Measurements from ENCODE around the gene RPL27A.

Gene RPL27A

GRCh38 chr11:8723711-8724110, 41.1 kb downstream of the RPL27A start:
- DNase-seq, result no peak

- DNase-seq, result no peak
Measured at GRCh38 chr11:8724682-8725081, 42.1 kb downstream of the RPL27A start.

- DNase-seq, result no peak
Measured at GRCh38 chr11:8726395-8726794, 43.8 kb downstream of the RPL27A start.

GRCh38 chr11:8728563-8728962, 46.0 kb downstream of the RPL27A start:
- DNase-seq, result no peak

- DNase-seq, result no peak
Measured at GRCh38 chr11:8729067-8729466, 46.5 kb downstream of the RPL27A start.

- no peak for DNase-seq
Measured at GRCh38 chr11:8729837-8730696, 47.5 kb downstream of the RPL27A start.

- DNase-seq, result no peak
Measured at GRCh38 chr11:8730697-8731020, 48.1 kb downstream of the RPL27A start.

GRCh38 chr11:8731647-8732323, 49.2 kb downstream of the RPL27A start:
- no peak for DNase-seq

- no peak for DNase-seq
Measured at GRCh38 chr11:8732324-8732670, 49.7 kb downstream of the RPL27A start.

- no peak for DNase-seq
Measured at GRCh38 chr11:8732748-8733241, 50.2 kb downstream of the RPL27A start.

- no peak for DNase-seq
Measured at GRCh38 chr11:8733852-8734251, 51.3 kb downstream of the RPL27A start.

- DNase-seq, result no peak
Measured at GRCh38 chr11:8735094-8735493, 52.5 kb downstream of the RPL27A start.

GRCh38 chr11:8739309-8739793, 56.8 kb downstream of the RPL27A start:
- no peak for DNase-seq
